Activated CD4-positive, CD25-positive, alpha-beta regulatory T cell treated with anti-CD3 and anti-CD28 coated beads, Interleukin-2, amount 50 U/mL, for 24 hours (primary cell): ENCODE measurements around the gene FIBIN.
"Not testable (repeated sequence)": the region's sequence is repeated elsewhere in the genome, so short reads cannot be mapped to it uniquely, and the experiment has no call there.

Experiments
- ATAC-seq, 2 donors: fragments of 150-1000 bp; cut with Tn5 transposase; one replicate each; pipeline ENCODE4 v1.10.0; 2021; ENCODE audit warnings: mild to moderate bottlenecking in 1 of 2, moderate library complexity in 1 of 2

The FIBIN gene

DNA sequence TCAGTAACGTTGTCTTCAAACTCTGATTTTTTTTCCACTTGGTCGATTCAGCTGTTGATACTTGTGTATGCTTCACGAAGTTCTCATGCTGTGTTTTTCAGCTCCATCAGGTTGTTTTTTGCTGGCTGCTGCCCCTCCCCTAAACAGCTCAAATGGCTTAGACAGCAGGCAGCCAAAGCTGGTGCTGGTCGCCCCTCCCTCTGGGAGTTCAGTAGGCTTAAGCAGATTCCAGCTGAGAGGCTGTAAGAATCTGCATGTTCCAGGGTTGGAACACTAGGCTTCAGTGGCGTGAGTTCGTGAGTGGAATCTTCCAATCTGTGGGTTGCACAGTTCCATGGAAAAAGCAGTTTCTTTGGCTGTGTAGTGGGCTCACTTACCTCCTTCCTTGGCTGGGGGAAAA is 10.3 kb upstream of the FIBIN start:
- ATAC-seq: no peak

DNA sequence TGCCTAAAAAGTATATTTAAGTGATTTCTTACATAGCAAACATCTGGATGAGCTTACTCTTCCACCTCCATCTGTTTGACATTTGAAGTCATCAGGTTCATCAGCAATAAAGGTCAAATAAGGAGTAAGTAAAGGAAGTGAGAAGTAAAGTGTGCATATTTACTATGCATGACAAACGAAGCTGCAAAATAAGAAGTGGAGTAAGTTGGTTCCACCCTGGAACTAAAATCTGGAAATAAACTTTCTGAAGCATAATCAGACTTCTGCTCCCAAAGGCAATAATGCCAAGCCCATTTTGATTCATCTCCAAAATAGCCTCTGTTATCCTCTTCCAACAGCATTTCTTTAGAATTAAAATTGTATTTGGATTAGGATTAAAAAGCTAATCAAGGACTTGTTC is 8.4 kb upstream of the FIBIN start:
- no peak for ATAC-seq

GRCh38 chr11:26985943-26986342 is 8.0 kb upstream of the FIBIN start:
- no peak for ATAC-seq

- no peak for ATAC-seq
Measured at GRCh38 chr11:26987272-26987671, 6.6 kb upstream of the FIBIN start.

DNA sequence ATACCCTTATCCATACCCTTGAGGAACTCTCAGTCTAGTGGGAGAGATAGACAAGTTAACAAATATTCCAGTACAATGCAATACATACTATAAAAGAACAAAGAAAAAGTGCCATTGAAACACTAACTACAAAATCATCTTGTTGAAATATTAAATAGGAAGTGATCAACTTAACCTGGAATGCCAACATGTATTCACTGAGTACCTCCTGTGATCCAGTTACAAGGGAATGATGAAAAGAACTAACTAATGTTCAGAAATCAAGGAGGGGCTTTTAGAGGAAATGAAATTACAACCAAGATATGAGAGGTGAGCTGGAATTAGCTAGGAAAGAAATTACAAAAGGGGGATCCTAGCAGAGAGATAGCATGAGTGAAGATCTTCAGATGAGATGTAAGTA is 6.2 kb upstream of the FIBIN start:
- ATAC-seq: no peak

- no peak for ATAC-seq
Measured at GRCh38 chr11:26992031-26992541, 1.8 kb upstream of the FIBIN start.

GRCh38 chr11:26994631-26995095 is 751 bp downstream of the FIBIN start:
- ATAC-seq: no peak

DNA sequence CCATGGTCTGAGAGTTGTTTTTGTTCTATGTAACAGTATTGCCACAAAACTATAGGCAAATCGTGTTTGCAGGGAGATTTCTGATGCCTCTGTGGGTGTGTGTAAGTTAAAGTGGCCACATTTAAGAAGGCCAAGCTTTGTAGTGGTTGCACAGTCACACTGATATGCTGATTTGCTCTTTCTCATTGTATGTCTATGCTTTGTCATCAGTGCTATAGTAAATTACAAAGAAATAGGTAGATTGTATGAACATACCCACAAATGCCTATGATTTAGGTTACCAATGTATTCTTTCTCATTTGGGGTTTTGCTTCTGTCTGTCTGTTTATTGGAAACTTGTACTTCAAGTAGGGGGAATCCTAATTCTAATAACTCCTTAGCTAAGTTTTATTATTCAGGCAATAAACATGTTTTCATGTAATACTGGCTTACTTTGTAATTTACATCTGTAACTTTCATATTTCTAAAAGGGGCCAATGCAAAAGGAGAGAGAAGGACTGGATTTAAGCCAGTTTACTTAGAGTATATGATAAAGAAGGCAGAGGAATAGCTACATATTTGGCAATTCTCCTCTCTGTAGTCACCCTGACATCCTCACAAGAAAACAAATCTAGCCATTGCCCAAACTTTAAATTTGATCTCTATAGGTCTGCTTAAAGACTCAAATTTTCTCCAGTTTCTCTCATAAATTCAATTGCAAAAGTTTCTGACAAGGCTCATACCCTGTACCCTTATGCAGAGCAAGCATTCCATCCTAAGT is 2.0 kb downstream of the FIBIN start:
- no peak for ATAC-seq

GRCh38 chr11:26997378-26997777 is 3.5 kb downstream of the FIBIN start:
- no peak for ATAC-seq

DNA sequence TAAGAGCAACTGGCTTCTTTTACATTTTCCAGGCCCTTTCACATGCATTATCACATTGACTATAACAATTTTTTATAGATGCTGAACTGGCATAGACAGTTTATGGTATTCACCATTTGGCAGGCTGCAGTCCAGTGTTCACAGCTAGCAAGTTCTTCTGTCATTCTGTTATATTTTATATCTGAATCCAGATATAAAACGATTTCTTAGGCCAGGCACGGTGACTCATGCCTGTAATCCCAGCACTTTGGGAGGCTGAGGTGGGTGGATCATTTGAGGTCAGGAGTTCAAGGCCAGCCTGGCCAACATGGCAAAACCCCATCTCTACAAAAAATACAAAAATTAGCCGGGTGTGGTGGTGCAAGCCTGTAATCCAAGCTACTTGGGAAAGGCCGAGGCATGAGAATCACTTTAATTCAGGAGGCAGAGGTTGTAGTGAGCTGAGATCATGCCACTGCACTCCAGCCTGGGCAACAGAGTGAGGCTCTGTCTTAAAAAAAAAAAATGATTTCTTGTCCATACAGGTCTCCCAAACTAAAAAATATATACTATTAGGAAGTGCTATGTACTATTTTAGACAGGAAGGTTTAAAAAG is 7.3 kb downstream of the FIBIN start:
- ATAC-seq: not testable (repeated sequence)

GRCh38 chr11:27002431-27002830 is 8.5 kb downstream of the FIBIN start:
- no peak for ATAC-seq

DNA sequence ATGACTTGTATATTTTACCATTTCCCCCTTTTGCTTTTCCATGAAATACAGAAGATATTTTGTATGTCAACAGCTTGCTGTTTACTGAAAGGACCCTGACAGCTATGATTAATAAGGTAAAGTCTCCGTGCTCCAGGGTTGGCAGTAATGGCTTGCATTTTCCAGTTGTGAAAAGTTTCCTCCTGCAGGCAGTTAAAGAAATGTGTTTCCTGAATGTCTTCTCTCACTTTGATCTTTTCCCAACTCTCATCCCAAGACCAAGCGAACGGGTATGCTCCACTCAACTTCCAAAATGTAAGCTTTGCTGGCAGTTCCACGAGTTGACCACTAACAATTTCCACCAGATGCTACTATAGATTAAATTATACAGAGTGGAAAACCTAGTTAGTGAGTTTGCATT is 8.9 kb downstream of the FIBIN start:
- no peak for ATAC-seq

GRCh38 chr11:27004103-27004502 is 10.2 kb downstream of the FIBIN start:
- no peak for ATAC-seq

DNA sequence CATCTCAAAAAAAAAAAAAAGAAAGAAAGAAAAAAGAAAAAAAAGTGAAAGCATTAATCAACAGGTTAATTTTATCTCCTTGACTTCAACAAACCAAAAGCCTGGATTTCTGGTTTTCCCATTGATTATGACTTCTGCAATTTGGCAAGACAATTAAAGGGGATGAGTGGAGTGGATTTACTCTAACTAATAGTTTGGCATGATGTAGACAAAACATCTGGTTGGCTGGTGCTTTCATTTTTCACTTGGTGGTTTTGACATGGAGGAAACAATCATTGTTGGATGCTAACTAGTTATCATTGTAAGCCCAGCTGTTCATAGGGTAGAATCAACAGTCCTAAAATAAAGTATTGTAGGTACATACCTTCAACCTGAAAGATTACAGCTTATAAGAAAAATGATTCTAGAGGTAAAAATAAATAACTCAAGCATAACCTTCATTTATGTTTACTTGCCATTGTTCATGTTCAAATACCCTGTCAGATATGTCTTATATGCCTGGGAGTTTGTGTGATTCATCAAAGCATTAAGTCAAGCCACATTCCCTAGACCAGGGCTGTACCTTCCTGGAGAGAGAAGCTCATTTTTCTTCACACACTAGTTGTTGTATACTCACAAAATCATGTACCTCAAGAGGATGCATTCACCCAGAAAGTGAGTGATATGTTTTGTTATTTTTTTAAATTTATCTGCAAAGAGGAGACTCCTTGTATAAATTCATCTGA is 15.1 kb downstream of the FIBIN start:
- ATAC-seq: no peak

GRCh38 chr11:27011560-27012233 is 17.8 kb downstream of the FIBIN start:
- no peak for ATAC-seq

GRCh38 chr11:27012234-27012921 is 18.5 kb downstream of the FIBIN start:
- no peak for ATAC-seq

GRCh38 chr11:27013781-27014361 is 20.0 kb downstream of the FIBIN start:
- ATAC-seq: no peak

DNA sequence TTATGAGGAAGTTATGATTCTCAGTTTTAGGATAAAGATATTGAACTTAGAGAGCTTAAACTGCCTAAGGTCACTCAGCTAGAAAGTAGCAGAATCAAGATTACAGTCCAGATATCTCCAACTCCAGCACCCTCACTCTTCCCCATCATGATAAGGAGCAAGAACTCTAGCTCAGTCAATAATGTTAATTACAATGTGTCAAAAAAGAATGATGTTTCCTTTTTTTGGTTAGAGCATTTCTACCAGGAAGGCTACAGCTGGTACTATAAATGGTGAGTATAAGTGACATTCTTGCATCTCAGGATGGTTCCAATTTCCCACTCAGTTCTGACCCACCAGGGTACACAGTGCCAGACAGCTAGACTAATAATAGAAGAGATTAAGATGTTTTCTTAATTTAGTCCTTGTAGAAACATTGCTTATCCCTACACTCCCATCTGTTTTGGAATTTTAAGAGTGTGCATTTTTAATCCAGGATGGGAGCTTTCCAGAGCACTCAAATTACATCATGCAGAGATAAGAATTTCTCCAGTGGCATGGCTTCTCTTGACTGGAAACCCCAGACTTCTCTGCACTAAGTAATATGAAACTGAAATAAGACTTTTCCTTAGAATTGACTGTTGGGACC is 25.1 kb downstream of the FIBIN start:
- no peak for ATAC-seq

DNA sequence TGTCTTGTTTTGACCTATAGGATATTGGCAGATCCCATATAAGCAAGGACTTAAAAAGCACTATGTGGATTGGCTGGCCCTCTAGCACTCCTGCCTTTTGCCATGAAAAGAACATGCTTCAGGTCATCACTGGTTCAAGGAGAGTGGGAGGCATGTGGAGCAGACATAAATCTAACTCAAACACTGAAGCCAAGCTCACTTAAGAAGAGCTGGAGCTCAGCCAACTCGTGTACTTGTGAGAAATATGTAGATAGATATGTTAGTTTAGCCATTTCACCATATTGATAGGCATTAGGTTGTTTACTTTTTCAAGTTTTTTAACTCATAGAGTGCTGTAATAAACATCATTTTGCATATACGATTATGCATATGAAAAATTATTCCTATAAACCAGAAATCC is 26.8 kb downstream of the FIBIN start:
- no peak for ATAC-seq

DNA sequence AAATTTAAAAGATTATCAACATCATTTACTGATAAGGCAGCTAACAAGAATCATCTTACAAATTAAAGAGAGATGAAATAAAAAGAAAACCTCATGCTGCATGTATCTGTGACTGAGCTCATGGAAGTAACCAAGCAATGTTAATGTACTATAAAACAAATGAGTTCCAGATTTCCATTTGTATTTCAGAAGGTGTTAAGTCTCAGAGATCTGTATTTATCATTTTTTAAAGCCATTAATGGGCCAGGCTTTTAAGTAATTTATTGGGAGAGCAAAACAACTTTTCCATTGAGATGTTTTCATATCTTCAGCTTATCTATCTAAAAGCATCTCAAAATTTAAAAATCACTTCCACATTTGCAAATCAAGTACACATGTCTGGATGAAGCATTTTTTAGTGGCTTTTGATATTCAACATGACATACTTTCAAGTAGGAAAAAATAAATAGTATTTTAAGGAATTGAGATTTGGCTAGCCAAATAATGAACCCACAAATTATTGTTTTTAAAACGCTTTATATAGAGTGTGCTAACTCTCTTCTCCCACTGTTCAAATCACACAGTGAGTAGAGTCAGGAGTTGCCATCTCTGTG is 28.8 kb downstream of the FIBIN start:
- no peak for ATAC-seq

- no peak for ATAC-seq
Measured at GRCh38 chr11:27024865-27025264, 31.0 kb downstream of the FIBIN start.
